Skin epidermis (tissue), 12 donors: ENCODE data around the gene MYORG.

Source experiments
- H3K27ac ChIP-seq, 21 experiments: fragments of 200-600 bp; sonication (generic) in 11 of 21; one replicate each; pipeline ENCODE4 v1.5.0; 2020; ENCODE audit warnings: mild to moderate bottlenecking in 3 of 21, inconsistent platforms in 2 of 21, moderate library complexity in 2 of 21
- H3K4me3 ChIP-seq, 7 experiments: fragments of 200-600 bp; sonication (generic) in 2 of 7; one replicate each; pipeline ENCODE4 v1.5.0; 2020; ENCODE audit warnings: inconsistent platforms in 2 of 7, mild to moderate bottlenecking in 2 of 7, moderate library complexity in 1 of 7

MYORG gene

DNA sequence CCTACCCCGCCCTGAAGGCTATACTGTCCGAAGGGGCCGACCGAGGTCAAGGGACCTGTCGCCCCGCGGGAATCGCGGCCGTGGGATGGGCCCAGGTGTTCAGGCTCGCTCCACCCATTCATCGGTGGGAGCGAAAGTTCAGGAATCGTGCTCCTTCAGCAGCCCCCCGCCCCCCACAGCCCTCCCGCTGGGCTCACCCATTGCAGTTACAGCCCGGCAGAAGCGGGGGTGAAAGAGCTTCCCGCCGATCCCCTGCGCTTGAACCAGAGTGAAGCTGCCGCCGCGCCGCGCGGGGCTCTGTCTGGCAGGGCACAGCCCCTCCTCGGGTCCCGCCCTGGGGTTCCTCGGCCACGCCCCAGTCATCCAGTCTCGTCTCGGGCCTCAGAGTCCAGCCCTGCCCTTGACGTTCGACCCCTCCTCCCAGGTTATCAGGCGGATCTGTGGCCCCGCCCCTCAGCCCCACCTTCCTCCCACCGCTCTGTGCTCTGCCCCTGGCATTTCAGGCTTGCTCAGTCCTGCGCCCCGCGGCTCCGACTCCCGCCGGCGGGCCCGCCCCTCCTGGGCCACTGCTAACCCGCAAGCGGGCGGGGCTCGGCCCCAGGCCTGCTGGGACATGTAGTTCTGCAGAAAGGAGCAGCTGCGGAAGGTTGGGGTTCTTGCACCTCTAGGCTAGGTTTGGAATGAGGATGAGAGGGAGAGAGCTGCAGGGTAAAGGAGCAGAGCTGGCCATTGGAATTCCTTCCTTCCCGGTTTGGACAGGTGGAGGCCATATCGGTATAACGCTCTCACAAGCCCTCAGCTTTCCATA is at the start of gene MYORG:
TSS of gene MYORG (minus strand) at position 303 of the 808 bp plus-strand sequence. CDS start 3,955 bp downstream, outside the sequence.
- Histone ChIP-seq H3K4me3 (peak within 1 kb of the TSS; percentile 50 to 79 (median 52)), H3K27ac (peak within 1 kb of the TSS in 17 of 21 experiments; percentile 4 to 78 (median 57))

DNA sequence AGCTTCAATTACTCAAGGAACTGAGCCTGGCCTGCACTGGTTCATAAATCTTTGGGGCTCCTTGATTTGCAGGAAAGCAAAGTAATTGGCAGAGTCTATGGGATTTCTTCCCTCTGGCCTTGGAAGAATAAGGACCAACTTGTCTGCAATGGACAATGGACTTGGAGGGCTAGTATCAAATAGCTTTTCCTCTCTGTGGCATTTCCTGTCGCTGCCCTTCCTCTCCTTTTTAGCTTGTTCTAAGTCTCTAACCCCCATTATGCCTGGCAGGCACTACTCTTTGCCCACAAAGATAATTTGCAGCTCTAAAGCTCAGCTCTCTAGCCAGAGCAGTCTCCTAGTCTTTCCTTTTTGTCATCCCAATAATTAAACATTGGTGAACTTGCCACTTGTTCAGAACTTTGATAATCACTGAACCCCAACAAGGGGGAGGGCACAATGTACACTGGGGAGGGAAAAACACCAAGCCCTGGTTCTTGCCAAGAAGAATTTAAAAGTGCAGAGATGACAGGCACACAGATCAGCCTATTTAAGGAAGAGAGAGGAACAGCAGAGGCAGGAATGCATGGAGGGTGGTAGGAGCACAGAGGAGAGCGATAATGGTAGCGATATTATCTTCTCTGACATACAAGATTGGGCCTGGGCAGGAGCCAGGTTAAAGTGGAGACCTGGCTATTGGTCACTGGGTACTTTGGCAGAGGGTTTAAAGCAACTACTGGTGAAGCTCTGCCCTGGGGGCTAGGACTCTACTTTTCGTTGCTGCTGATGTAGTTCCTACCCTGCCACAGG is 43.2 kb upstream of the MYORG start:
- H3K27ac ChIP-seq = no peak overlapping the region

DNA sequence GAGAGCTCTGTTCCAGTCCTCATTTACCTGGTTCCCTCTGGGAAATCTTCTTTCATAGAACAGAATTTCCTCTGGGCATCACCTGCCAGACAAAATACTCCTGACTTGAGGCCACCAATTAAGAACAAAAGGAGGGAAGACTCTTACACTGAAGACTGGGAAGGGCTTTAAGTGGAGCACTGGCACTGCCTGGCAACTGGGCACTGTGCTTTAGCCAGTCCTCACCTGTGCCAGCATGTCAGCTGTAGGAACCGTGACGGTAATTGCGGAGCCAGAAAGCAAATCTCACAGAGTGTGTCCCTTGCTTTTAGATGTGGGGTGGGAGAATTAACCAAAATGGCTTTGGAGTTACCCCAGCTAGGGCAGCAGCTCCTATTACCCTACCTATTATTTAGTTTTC is 41.0 kb upstream of the MYORG start:
- no peak overlapping the region for H3K27ac ChIP-seq
- no peak overlapping the region for H3K4me3 ChIP-seq

More for the DNA sequence above, 43.2 kb upstream of the MYORG start:
- no peak overlapping the region for H3K4me3 ChIP-seq

DNA sequence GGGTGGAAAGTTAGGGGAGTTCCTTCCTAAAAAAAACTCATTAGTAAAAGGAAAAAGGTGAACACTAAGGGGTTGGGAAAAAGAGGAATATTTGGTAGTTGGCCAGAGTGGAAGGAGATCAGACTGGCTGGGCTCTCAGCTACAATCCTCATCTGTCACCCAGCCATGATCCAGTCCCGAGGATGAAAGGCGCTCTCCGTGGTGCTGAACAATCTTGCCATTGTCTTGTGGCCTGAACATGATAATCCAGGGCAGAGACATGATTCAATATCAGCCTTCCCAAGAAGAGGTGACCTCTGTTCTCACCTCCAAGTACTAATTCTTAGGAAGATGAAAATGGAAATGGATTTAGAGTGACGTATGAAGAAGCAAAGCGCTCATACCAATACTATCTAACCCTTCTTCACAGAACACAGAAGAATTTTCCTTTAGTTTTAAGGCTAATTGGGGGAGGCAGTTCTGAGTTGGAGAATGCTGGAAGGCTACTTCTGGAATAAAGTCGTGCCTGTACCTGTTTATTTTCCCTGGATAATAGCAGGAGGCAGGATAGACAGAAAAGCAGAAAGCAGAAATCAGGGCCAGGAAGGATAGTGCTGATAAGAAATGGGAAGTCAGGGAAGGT is 36.6 kb upstream of the MYORG start:
- H3K4me3 ChIP-seq = no peak overlapping the region
- H3K27ac ChIP-seq = no peak overlapping the region

DNA sequence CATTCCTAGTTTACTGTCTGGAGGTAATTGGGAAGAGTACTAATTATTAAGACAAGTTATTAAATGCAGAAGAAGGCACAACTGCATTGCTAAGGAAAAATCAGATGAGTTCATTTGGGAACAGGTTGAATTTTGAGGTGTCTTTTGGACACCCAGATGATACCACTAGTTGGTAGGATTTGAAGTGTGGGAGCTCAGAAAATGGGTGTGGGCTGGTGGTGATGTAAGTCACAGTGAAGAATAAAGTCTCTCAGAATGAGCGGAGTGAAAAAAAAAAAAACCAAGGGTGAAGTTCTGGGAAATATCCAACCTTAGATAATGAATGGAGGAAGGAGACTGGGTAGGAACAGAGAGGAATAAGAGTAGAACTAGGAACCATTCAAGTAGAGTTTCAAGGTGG is 35.6 kb upstream of the MYORG start:
- H3K4me3 ChIP-seq = no peak overlapping the region
- H3K27ac ChIP-seq = no peak overlapping the region

DNA sequence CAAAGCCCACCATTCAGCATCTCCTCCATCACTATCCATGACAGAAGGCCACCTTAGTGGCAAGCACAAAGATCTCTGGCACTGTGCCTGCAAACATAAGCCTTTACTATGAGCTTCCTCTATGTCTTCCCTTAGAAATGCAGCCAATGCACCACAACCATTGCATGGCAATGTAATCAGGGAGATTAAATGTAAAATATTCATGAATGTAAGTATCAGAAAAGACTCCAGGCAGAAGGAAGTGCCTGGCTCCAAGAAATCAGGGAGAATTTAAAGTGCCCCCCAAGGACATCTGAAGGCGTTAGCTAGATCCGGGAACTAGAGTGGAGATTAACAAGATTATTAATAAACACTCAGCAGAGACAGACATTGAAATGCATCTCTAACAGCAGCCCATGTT is 32.5 kb upstream of the MYORG start:
- no peak overlapping the region for H3K27ac ChIP-seq
- no peak overlapping the region for H3K4me3 ChIP-seq

DNA sequence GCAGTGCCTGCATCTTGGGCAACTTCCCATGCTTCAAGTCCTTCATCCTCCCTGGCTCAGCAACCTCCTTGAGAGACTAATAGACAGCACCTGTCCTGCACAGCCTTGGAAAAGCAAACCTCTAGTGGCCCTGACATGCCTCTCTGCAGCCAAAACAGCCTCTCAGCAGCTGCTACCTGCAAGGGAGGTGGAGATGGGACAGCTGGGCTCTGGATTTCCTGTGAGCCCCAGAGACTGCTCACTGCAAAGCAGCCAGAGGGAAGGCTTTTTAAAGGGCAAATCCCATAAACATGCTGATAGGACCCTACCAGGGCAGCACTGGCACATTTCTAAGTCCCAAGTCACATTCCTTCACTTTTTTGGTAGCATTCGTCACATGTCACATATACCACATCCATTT is 31.5 kb upstream of the MYORG start:
- H3K4me3 ChIP-seq = no peak overlapping the region
- no peak overlapping the region for H3K27ac ChIP-seq

DNA sequence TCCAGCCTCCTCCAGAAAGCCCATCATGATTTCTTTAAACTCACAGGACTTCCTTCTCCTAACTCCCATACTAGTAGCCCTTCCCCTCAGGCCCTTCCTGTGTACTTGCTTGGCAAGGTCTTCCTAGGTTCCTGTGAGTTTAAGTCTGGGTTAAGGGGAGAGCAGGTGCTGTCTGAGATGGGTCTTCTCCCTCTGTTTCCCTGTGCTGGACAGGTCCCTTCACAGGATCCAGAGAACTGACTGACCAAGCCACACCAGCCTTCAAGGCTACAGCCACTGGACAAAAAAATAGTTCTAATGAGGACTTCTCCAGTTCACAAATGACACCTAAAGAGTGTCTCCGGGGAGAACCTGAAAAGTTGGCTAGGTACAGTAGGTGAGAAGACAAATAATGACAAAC is 29.5 kb upstream of the MYORG start:
- no peak overlapping the region for H3K4me3 ChIP-seq
- H3K27ac ChIP-seq = no peak overlapping the region

DNA sequence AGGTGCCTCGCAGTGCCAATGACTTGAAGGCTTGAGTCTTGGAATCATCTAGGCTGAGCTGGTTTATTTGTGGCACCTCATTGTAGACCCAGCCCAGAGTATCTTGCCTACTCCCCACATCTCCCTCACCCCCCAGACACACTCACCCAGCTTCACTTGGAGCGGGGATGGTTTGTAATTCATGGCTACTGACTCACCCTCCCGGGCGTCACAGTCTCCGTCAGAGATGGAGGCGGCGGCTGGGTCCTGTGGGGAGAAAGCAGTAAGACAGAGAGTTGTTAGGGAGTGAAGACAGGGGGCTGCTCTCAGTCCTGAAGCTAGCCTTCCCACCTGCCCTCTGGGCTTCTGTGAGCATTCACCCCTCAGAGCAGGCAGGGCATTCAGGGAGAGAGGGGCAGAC is 29.0 kb upstream of the MYORG start:
- no peak overlapping the region for H3K27ac ChIP-seq

DNA sequence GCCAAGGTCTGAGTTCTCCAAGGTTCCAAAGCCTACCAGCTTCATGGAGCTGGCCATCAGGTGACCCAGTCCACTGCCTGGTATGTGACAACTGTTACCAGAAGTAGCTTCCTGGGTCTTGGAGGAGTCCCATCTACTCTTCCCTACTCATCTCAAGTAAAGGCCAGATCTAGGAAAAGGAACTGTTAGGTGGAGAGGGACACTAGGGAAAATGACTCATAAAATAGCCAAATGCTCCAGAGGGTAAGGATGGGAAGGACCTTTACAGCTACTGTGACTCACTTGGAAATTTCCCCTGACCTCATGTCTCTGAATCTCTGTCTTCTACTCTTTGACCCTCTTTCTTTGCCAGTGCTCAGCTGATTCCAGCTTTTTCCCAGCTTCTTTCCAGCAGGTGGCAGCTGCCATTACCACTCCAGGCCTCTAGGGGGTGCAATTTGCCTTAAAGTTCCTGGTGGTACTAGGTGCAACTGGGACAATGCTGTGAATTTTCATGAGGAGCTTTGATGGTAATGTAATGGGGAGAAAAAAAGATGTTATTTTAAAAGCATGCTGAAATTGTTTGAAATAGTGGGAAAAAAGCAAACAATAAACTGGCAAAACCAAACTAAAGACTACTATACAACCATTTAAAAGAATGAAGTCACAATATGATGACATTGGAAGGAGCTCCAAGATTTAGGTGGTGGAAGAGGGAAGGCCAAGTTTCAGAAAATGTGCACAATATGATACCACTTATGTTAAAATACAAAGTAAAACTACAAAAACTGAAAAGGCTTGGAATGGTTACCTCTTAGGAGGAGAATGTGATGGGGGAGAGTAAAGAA is 27.1 kb upstream of the MYORG start:
- Histone ChIP-seq H3K4me3 (no peak overlapping the region), H3K27ac (no peak overlapping the region)

More for the DNA sequence above, 29.0 kb upstream of the MYORG start:
- no peak overlapping the region for H3K4me3 ChIP-seq

DNA sequence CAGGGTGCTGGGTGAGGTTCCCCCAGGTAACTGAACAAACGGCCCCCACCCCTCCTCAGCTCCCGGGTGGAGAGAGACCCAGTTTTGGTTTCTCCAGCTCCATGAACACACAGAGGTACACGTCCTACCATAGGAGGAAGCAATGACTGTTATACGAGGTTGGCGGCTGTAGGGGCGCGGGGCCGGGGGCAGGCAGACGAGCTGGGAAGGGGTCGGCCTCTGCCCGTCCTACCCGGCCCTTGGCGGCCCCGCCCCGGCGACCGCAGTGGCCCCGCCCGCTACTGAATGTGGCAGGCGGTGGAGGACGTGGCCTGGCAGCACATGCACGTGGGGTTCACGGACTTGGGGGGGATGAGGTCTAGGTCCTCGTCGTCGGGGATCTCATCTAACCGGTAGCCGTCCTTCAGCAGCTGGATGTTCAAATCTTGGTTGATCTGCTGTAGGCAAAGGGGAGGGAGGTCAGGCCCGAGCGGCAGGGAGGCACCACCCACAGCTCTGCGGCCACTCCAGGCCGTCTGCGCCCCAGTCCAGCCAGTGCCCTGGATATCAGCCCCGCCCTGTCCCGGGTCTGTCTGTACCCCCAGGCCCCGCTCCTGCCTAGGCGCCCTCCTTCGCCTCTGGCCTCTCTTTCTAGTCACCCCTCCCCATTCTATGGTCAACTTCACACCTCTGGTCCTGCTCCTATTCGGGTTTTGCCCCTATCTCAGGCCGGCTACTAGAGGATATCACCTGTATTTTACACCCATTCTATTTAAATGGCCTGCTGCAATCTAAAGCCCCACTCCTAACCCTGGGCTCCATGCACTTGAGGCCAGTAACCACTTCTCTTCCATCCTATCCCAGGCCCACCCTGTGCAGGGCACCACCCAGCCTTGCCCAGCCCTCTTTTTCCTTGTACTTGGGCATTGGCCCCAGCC is 24.2 kb upstream of the MYORG start:
- no peak overlapping the region for H3K27ac ChIP-seq
- no peak overlapping the region for H3K4me3 ChIP-seq

DNA sequence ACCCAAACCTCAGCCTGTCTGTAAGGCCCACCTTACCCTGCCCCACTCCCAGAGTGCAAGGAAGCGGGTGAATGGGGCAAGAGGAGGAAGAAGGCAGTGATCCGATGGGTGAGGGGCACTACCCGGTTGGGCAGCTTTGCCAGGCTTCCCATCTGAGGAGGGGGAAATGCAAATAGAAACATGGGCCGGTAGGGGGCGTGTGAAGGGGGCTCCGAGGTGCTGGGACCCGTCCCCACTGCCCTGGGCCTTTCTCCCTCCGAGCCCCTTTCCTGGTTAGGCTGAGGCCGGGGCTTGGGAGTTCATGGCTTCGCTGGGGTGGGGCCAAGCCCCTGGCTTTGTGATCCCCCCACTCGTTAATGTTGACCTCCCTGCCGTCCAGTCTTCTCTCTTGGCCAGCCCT is 23.6 kb upstream of the MYORG start:
- H3K4me3 ChIP-seq = no peak overlapping the region
- no peak overlapping the region for H3K27ac ChIP-seq

DNA sequence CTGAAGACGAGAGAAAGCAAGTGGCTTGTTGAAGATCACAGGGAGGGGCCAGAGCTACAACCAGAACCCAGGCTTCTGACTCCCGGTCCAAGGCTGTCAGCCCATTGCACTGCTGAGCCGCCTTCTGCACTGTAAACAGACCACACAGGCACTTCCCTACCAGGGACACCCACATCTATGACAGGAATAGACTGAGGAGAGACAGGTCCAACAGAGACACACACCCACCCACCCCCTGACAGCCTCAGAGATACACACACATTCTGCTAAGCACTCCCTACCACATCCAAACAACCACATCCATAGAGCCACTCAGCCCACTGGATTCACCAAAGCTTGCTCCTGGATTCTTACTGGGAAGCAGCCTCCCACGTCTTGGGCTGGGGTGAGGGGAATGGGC is 23.0 kb upstream of the MYORG start:
- Histone ChIP-seq H3K27ac (no peak overlapping the region), H3K4me3 (no peak overlapping the region)

DNA sequence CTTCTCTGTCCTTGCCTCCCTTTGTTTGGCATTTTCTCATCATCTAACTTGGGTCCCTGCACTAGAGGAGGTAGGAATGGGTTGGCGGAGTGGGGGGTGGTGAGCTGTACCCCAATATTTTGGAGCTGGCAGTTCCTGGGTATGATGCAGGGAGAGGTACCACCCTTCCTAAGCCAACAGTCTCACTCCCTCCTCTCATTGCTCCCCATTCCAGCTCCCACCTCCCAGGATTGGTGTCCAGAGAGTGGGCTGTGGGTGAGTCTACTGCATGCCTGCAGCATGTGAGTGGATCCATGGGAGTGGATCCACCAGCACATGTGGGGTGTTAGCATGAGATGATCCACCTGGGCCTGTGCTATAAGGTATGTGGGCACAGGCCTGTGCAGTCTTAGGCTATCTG is 22.2 kb upstream of the MYORG start:
- Histone ChIP-seq H3K4me3 (no peak overlapping the region), H3K27ac (no peak overlapping the region)

DNA sequence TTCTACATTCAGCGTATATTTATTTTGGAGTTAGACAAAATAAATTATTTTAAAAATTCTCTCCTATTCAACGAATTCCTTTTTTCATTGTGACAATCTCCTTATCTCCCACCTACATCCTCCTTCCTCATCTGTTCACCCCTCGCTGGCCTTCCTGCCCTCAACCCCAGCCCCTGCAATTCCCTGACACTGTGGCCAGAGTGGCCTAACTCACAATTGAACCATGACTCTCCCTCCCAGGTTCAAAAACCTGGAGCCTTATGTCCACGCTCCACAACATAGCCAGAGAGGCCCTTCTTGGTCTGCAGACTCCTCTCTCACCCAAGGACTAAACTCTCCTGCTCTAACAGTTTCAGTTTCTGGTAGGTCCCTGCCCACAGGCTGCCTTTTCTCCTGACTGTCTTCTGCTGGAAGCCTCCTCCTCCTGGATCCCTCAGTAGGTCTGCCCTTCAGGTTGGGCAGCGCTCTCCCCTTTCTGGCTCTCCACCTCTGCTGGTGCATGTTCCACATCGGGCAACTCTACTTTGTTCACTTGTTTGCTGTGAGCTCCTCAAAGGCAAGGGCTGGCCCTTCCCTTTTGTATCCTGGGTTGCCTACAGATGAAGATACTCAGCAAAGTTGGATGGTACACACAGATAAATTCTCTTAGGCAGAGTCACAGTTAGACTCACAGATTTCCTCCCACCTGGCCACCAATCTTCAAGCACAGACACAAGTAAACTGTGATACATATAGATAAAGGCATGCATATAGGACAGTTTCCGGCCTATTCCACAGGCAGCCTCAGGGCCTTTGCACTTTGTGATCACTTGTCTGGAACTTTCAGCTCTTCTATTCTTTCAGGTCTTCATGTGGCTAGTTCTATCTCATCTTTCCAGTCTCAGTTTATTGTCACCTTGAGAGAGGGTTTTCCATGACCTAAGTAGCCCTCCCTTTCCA is 19.8 kb upstream of the MYORG start:
- no peak overlapping the region for H3K27ac ChIP-seq

DNA sequence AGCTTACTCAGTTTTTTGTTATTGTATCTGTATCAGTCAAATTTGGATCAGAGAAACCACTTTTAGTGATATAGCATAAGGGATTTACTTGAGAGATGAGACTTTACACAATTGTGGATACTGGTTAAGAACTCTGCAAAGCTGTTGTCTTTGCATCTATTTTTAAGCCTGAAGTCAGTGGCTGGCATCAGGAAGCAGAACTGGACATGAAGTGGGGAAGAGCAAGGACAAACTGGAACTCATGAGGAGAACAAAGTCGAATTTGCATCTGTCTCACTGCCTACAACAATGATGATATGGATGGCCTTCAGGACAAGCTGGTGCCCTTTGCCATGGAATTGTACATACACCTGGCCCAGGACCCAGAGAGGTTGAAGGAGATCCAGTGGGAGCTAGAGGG is 15.8 kb upstream of the MYORG start:
- H3K27ac ChIP-seq = no peak overlapping the region
- H3K4me3 ChIP-seq = no peak overlapping the region

More for the DNA sequence above, 19.8 kb upstream of the MYORG start:
- no peak overlapping the region for H3K4me3 ChIP-seq

DNA sequence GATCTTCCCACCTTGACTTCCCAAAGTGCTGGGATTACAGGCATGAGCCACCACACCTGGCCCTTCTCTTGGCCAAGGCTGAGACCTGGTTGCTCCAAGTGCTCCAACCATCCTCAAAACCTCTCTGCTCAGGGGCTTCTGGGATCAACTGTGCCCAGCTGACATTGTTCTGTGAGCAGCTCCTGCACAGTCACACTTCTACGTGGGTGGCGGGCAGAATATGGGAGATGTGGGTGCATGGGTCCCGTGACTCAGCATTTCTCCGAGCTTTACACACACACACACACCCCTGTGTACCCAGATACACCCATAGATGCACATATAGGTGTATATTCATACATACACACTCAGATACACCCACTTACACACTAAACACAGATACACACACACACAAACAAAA is 10.5 kb upstream of the MYORG start:
- Histone ChIP-seq H3K4me3 (no peak overlapping the region), H3K27ac (no peak overlapping the region)

DNA sequence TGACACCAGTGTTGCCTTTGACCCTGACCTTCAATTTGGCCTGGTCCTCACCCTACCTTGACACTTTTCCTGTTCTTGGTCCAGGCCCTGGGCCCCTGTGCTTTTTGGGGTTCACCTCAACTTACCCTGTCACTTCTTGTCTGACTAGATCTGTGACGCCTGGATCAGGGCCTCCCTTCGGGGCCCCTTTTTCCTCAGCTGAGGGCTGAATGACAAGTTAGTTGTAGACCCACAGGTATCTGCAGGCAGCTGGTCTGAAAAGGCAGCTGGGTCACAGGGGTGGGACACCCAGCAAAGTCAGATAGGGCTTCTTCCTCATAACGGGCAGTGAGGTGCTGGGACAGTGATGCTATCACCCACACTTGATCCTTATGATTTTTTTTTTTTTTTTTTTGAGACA is 10.0 kb upstream of the MYORG start:
- no peak overlapping the region for H3K4me3 ChIP-seq
- no peak overlapping the region for H3K27ac ChIP-seq
